GM06990 (cell line): ENCODE data around the gene FAM117B.

ENCODE experiments used
- DNase-seq: peaks from one replicate; pipeline ENCODE4 v3.0.0-alpha.2; 2011; ENCODE audit not compliant: insufficient read length; ENCODE audit errors: extremely low read depth
- H3K27me3 ChIP-seq: replicated peaks from 2 replicates; pipeline ENCODE4 v1.6.0; 2011; ENCODE audit warnings: low read length; ENCODE audit not compliant: control insufficient read depth, insufficient read depth
- H3K36me3 ChIP-seq: 2 replicates; pipeline ENCODE4 v1.5.1; 2011; ENCODE audit warnings: low read length; ENCODE audit not compliant: control insufficient read depth, insufficient read depth
- H3K4me3 ChIP-seq: replicated peaks from 2 replicates; pipeline ENCODE4 v1.5.1; 2011; ENCODE audit warnings: low read depth, mild to moderate bottlenecking, control low read depth, low read length
- TF ChIP-seq, protein P1 (sequence below): IDR thresholded peaks from 2 replicates; pipeline ENCODE4 v1.5.1; 2011; ENCODE audit warnings: low read length, control low read depth, mild to moderate bottlenecking, inconsistent platforms; ENCODE audit not compliant: insufficient read depth, poor library complexity, severe bottlenecking

Gene FAM117B

DNA sequence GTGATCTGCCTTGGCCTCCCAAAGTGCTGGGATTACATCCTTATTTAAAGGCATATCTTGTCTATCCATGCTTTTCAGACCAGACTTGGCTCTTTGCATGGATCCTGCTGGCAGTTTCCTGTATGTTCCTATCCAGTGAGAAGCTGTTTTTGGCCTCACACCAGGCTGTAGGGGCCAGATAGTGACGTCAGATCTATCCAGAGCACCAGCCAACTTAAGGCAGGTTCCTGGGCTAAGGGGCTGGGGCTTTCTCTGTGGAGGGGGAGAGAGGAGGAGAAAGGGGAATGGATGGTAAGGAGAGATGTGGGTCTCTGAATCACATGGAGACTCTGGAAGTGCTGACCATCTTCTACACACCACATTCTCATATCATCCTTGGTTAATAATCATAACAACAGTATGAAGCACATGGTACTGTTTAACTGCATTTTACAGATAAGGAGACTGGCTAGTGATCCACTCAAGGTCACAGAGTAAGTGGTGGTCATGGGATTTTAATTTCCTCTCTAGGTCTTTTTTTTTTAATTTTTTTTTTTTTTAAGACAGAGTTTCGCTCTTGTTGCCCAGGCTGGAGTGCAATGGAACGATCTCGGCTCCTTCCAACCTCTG is 2.0 kb upstream of the FAM117B start:
- Histone ChIP-seq H3K4me3 (no peak overlapping the region), H3K36me3 (no peaks in the 10 kb centered on the region), H3K27me3 (no peaks in the 10 kb centered on the region)
- DNase-seq, result no peak
- TF ChIP-seq, protein P1, sequence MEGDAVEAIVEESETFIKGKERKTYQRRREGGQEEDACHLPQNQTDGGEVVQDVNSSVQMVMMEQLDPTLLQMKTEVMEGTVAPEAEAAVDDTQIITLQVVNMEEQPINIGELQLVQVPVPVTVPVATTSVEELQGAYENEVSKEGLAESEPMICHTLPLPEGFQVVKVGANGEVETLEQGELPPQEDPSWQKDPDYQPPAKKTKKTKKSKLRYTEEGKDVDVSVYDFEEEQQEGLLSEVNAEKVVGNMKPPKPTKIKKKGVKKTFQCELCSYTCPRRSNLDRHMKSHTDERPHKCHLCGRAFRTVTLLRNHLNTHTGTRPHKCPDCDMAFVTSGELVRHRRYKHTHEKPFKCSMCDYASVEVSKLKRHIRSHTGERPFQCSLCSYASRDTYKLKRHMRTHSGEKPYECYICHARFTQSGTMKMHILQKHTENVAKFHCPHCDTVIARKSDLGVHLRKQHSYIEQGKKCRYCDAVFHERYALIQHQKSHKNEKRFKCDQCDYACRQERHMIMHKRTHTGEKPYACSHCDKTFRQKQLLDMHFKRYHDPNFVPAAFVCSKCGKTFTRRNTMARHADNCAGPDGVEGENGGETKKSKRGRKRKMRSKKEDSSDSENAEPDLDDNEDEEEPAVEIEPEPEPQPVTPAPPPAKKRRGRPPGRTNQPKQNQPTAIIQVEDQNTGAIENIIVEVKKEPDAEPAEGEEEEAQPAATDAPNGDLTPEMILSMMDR, result no peak

DNA sequence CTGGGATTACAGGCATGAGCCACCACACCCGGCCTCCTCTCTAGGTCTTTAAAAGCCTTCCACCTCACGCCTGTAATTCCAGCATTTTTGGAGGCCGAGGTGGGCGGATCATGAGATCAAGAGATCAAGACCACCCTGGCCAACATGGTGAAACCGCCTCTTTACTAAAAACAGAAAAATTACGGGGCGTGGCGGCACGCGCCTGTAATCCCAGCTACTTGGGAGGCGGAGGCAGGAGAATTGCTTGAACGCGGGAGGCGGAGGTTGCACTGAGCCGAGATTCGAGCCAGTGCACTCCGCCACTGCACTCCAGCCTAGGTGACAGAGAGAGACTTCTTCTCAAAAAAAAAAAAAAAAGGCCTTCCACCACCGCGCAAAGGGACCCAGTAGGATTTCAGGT is 1.3 kb upstream of the FAM117B start:
- H3K36me3 ChIP-seq, result no peaks in the 10 kb centered on the region
- TF ChIP-seq, protein P1, result no peak
- no peaks in the 10 kb centered on the region for H3K27me3 ChIP-seq
- H3K4me3 ChIP-seq, result no peak overlapping the region
- no peak for DNase-seq

- TF ChIP-seq, protein P1, result no peak
- no peaks in the 10 kb centered on the region for H3K36me3 ChIP-seq
- H3K4me3 ChIP-seq, result peak overlapping the region; percentile 94
- no peaks in the 10 kb centered on the region for H3K27me3 ChIP-seq
- DNase-seq, result peak; percentile 82
Observed at GRCh38 chr2:202635428-202636212, 851 bp downstream of the FAM117B start.

DNA sequence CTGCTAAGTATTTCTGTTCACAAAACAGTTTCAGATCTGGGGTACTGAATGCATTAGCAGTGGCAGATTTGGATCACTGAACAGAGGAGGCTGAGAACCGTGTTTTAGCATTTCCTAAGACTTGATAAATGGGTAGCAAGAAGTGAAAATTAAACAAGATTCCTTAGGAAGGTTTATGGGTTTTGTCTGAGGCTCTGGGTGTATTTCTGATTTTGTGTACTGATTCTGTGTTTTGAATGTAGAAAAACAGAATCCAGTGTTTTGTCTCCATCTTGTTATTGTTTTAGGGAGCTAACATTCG is 1.4 kb downstream of the FAM117B start:
- Histone ChIP-seq H3K4me3 (peak overlapping the region; percentile 66), H3K36me3 (no peaks in the 10 kb centered on the region), H3K27me3 (no peaks in the 10 kb centered on the region)
- TF ChIP-seq, protein P1, result no peak
- DNase-seq, result no peak

DNA sequence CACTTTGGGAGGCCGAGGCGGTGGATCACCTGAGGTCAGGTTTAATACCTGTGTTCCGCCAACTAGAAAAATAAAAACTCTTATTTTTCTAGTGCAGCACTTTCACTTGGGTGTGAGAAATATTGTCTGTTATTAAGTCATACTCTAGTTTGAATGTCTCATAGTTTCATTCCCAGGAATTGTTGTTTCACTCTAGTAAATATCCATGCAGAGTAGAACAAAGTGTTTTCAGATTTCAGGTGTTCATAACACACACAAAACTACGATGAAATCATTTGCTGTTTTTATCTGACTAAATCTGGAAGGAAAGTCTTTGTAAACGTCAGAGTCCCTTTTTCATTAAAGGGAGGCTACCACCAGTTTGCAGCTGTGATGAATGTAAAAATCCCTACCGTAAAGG is 4.0 kb downstream of the FAM117B start:
- DNase-seq, result no peak
- H3K4me3 ChIP-seq, result no peak overlapping the region
- TF ChIP-seq, protein P1, result no peak
- no peaks in the 10 kb centered on the region for H3K36me3 ChIP-seq
- no peaks in the 10 kb centered on the region for H3K27me3 ChIP-seq
